DMS53 treated with DMSO at 0.1 percent for 48 hours (cell line): ENCODE results near the gene XRCC1.
"Not testable (repeated sequence)": the region's sequence is repeated elsewhere in the genome, so short reads cannot be mapped to it uniquely, and the experiment has no call there.

Source experiments
- DNase-seq: peaks from one replicate; lab custom pipeline; 2025; ENCODE audit not compliant: unreplicated experiment; lab: John Stamatoyannopoulos, UW

Gene XRCC1

GRCh38 chr19:43547926-43548325 lies 27.4 kb downstream of the XRCC1 start:
- not testable (repeated sequence) for DNase-seq

GRCh38 chr19:43546581-43546980 lies 28.7 kb downstream of the XRCC1 start:
- DNase-seq = no peak

- no peak for DNase-seq
Measured at GRCh38 chr19:43545981-43546380, 29.3 kb downstream of the XRCC1 start.

- DNase-seq = no peak
Measured at GRCh38 chr19:43545276-43545675, 30.1 kb downstream of the XRCC1 start.

GRCh38 chr19:43544077-43544476 lies 31.2 kb downstream of the XRCC1 start:
- DNase-seq = no peak

GRCh38 chr19:43541920-43542650 lies 33.2 kb downstream of the XRCC1 start:
- DNase-seq = no peak

GRCh38 chr19:43540381-43540780 lies 34.9 kb downstream of the XRCC1 start:
- no peak for DNase-seq

GRCh38 chr19:43538922-43539321 lies 36.4 kb downstream of the XRCC1 start:
- no peak for DNase-seq

GRCh38 chr19:43534816-43535761 lies 40.2 kb downstream of the XRCC1 start:
- DNase-seq = no peak

GRCh38 chr19:43534305-43534815 lies 41.0 kb downstream of the XRCC1 start:
- DNase-seq = no peak

- DNase-seq = peak; percentile 98
Measured at GRCh38 chr19:43533546-43534304, 41.6 kb downstream of the XRCC1 start.

GRCh38 chr19:43532962-43533545 lies 42.3 kb downstream of the XRCC1 start, which contains the start of gene ZNF575:
TSS of gene ZNF575 (plus strand) at chr19:43533188. CDS start at chr19:43534423, 1,235 bp downstream.
- DNase-seq = peak; percentile 91

- DNase-seq = peak; percentile 42
Measured at GRCh38 chr19:43532571-43532961, 42.8 kb downstream of the XRCC1 start.

- DNase-seq = peak; percentile 82
Measured at GRCh38 chr19:43527860-43528622, 47.3 kb downstream of the XRCC1 start.

GRCh38 chr19:43526884-43527859 lies 48.2 kb downstream of the XRCC1 start, which contains the start of gene ETHE1:
TSS of gene ETHE1 (minus strand) at chr19:43527201. CDS start at chr19:43527177, 24 bp downstream.
- DNase-seq = peak; percentile 37

GRCh38 chr19:43525836-43526771 lies 49.2 kb downstream of the XRCC1 start:
- no peak for DNase-seq
